Measurements from ENCODE around the gene IGDCC3.

- TF ChIP-seq CTCF (IDR thresholded peaks at IDR 0.05) = no peak
- TF ChIP-seq POLR2AphosphoS5 (IDR thresholded peaks at IDR 0.05) = no peak
- TF ChIP-seq POLR2A (IDR thresholded peaks at IDR 0.05) = no peak
- TF ChIP-seq EP300 (IDR thresholded peaks at IDR 0.05) = no peak
These were observed 22.2 kb upstream of the IGDCC3 start for GRCh38 chr15:65399997-65400396.
